Endothelial cell of umbilical vein (primary cell): ENCODE data around the gene PSMC6. TPM values are rescaled to one million over a fixed set of nuclear protein-coding genes. Genes with fewer than 3 reads are reported as not detected.
A peak's percentile ranks its signal among the peaks of the same experiment; 100 is the strongest.

ENCODE experiments used
- BruUV-seq: library from RNA; stranded (reverse); fragments of 400-500 nt; replicated peaks from 2 replicates; lab custom pipeline; 2021; lab: Mats Ljungman, UMichigan
- CTCF ChIA-PET: fragments of 300-600, 350-600 bp; sonication (Branson Sonifier 250); formaldehyde crosslinking; loops from one replicate; lab custom pipeline; 2021; ENCODE audit warnings: antibody characterized with exemption, inconsistent platforms; lab: Charles Lee
- POLR2A ChIA-PET: fragments of 300-600, 350-600 bp; sonication (Branson Sonifier 250); formaldehyde crosslinking; loops from one replicate; lab custom pipeline; 2021; ENCODE audit warnings: antibody characterized with exemption, inconsistent platforms; lab: Charles Lee
- DNase-seq: peaks from one replicate; pipeline ENCODE4 v3.0.0-alpha.2; 2011; ENCODE audit warnings: low read depth, low spot score
- FAIRE-seq: peaks from 2 replicates; lab custom pipeline; 2011; peaks lifted over from hg19 to GRCh38; lab: Jason Lieb, UNC
- H2AFZ ChIP-seq: 2 replicates; pipeline ENCODE4 v1.6.0; 2012; ENCODE audit warnings: low read depth, low read length, control low read depth, inconsistent platforms
- H3K27ac ChIP-seq: 2 replicates; pipeline ENCODE4 v1.5.1; 2011; ENCODE audit warnings: low read depth, mild to moderate bottlenecking, control low read depth, low read length, moderate library complexity; ENCODE audit not compliant: insufficient read depth
- H3K27me3 ChIP-seq, 2 experiments: 2 replicates each; pipeline versions ENCODE4 v1.6.0 to v1.6.1; 2011; ENCODE audit warnings: low read length in 2 of 2, mixed read lengths in 1 of 2; ENCODE audit not compliant: control insufficient read depth in 2 of 2, insufficient read depth in 2 of 2
- H3K36me3 ChIP-seq, 2 experiments: 2 replicates in 1 of 2; 3 replicates in 1 of 2; pipeline ENCODE4 v1.5.1; 2011; ENCODE audit warnings: low read length in 2 of 2, mild to moderate bottlenecking in 1 of 2, moderate library complexity in 1 of 2; ENCODE audit not compliant: control insufficient read depth in 2 of 2, insufficient read depth in 2 of 2; ENCODE audit errors: extremely low read depth in 1 of 2
- H3K4me1 ChIP-seq: 3 replicates; pipeline ENCODE4 v1.5.1; 2011; ENCODE audit warnings: mild to moderate bottlenecking, low read length; ENCODE audit not compliant: control insufficient read depth, insufficient read depth; ENCODE audit errors: extremely low read depth
- H3K4me2 ChIP-seq: 2 replicates; pipeline ENCODE4 v1.6.1; 2011; ENCODE audit warnings: low read length, control low read depth, mixed read lengths; ENCODE audit not compliant: insufficient read depth
- H3K4me3 ChIP-seq, 3 experiments: fragments of 200-600 bp in 1 of 3; sonication (generic), shearing (Covaris generic) in 1 of 3; replicated peaks in 1 of 3; 2 replicates each; pipeline ENCODE4 v1.5.1; 2011 to 2016; ENCODE audit warnings: control low read depth in 3 of 3, low read length in 3 of 3, mild to moderate bottlenecking in 2 of 3, inconsistent platforms in 1 of 3, low read depth in 1 of 3, moderate library complexity in 1 of 3; ENCODE audit not compliant: insufficient read depth in 1 of 3
- H3K79me2 ChIP-seq: 2 replicates; pipeline ENCODE4 v1.6.0; 2012; ENCODE audit warnings: low read length, inconsistent platforms; ENCODE audit not compliant: control insufficient read depth, insufficient read depth
- H3K9ac ChIP-seq: replicated peaks from 2 replicates; pipeline ENCODE3; 2011; ENCODE audit warnings: low read length, control low read depth; ENCODE audit not compliant: insufficient read depth; ENCODE audit errors: extremely low read depth
- H3K9me1 ChIP-seq: replicated peaks from 3 replicates; pipeline ENCODE4 v1.6.0; 2011; ENCODE audit warnings: mild to moderate bottlenecking, low read length; ENCODE audit not compliant: control insufficient read depth, insufficient read depth; ENCODE audit errors: extremely low read depth
- H3K9me3 ChIP-seq: replicated peaks from 2 replicates; pipeline ENCODE4 v1.5.1; 2012; ENCODE audit warnings: low read length, inconsistent platforms; ENCODE audit not compliant: control insufficient read depth, insufficient read depth
- H4K20me1 ChIP-seq: replicated peaks from 2 replicates; pipeline ENCODE3; 2011; ENCODE audit warnings: mild to moderate bottlenecking, low read length; ENCODE audit not compliant: control insufficient read depth, insufficient read depth; ENCODE audit errors: extremely low read depth
- EZH2 ChIP-seq: IDR thresholded peaks from 2 replicates; pipeline ENCODE4 v1.6.1; 2012; ENCODE audit warnings: borderline replicate concordance, low read depth, mild to moderate bottlenecking, moderate library complexity, low read length, inconsistent platforms; ENCODE audit not compliant: severe bottlenecking
- FOS ChIP-seq: IDR thresholded peaks from 2 replicates; pipeline ENCODE4 v1.6.1; 2011; ENCODE audit warnings: mild to moderate bottlenecking, low read length, moderate library complexity, borderline replicate concordance; ENCODE audit not compliant: insufficient read depth
- GATA2 ChIP-seq: IDR thresholded peaks from 2 replicates; pipeline ENCODE4 v1.7.0; 2011; ENCODE audit warnings: low read depth, mild to moderate bottlenecking, moderate library complexity, mixed read lengths, low read length; ENCODE audit not compliant: insufficient read length, insufficient read depth
- JUN ChIP-seq: IDR thresholded peaks from 2 replicates; pipeline ENCODE4 v1.6.1; 2011; ENCODE audit warnings: borderline replicate concordance, low read depth; ENCODE audit not compliant: insufficient read length, insufficient read depth
- MYC ChIP-seq: IDR thresholded peaks from one replicate; pipeline ENCODE4 v1.6.1; 2011; ENCODE audit warnings: mild to moderate bottlenecking, low read depth, low read length
- POLR2A ChIP-seq: IDR thresholded peaks from 2 replicates; pipeline ENCODE4 v1.6.1; 2012; ENCODE audit warnings: low read depth, mild to moderate bottlenecking, control low read depth, low read length
- POLR2AphosphoS5 ChIP-seq: IDR thresholded peaks from 2 replicates; pipeline ENCODE4 v1.6.1; 2012; ENCODE audit warnings: low read depth, mild to moderate bottlenecking, control low read depth, low read length, moderate library complexity; ENCODE audit not compliant: insufficient read depth
- dilution Hi-C: fragments of 300-500 bp; cut with MboI; formaldehyde crosslinking; loops from one replicate; pipeline ENCODE4 v1.15.0; 2019; ENCODE audit warnings: low sequenced_read_pairs; ENCODE audit not compliant: extremely low pct_ligation_motif_present
- intact Hi-C: fragments of 100-400 bp; cut with micrococcal nuclease; formaldehyde crosslinking; loops from one replicate; pipeline ENCODE4 v1.10.0; 2022
- polyA plus RNA-seq, 4 experiments: library from polyadenylated mRNA; depleted of rRNA in 3 of 4; stranded (reverse) in 3 of 4; unstranded in 1 of 4; fragments of >200 nt; gene quantifications; 2 replicates each; pipeline versions ENCODE4 v1.2.1 to v1.2.3, GENCODE V29; 2011 to 2012; ENCODE audit warnings: missing spikeins in 1 of 4
- total RNA-seq: library from RNA; stranded (reverse); gene quantifications from 2 replicates; pipeline ENCODE4 v1.2.3, GENCODE V29; 2021
- TF ChIP-seq, protein P1 (sequence below): IDR thresholded peaks from 2 replicates; pipeline ENCODE4 v1.6.1; 2011; ENCODE audit not compliant: insufficient read depth, insufficient read length
- TF ChIP-seq, protein P2 (sequence below), 2 donors: IDR thresholded peaks; 1 replicate in 1 of 2; 2 replicates in 1 of 2; pipeline ENCODE4 v1.5.1; 2011; ENCODE audit warnings: low read length in 2 of 2, mild to moderate bottlenecking in 2 of 2, moderate library complexity in 2 of 2, control low read depth in 1 of 2, inconsistent platforms in 1 of 2, low read depth in 1 of 2; ENCODE audit not compliant: insufficient read depth in 1 of 2; ENCODE audit errors: extremely low read depth in 1 of 2

PSMC6 gene
- total and polyA plus RNA-seq, 2 donors (not counting 3 experiments of a cell fraction or from before 2014, with no cell fraction given) = 44.0 to 103 TPM

DNA sequence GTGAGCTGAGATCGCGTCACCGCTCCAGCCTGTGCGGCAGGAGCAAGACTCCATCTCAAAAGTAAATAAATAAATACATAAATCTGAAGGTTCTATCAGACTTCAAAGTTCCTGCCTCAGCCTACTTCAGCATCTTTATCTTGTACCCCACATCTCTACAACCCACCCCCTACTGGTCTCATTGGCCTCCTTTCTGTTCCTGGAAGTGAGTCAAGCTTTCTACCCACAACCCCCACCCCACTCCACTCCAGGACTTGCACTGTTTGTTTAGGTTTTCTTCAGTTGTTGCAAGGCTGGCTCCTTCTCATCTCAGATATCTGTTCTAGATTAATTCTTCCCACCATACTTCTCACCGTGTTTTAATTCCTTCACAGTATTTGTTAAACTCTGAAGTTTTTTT is 714 bp upstream of the PSMC6 start:
- Histone ChIP-seq H3K27ac (peak overlapping the region; percentile 82), H3K36me3 (peaks cover 0 to 12% of the 10 kb centered on the region in 2 experiments), H3K4me1 (peaks cover 21% of the 10 kb centered on the region), H3K9me1 (no peaks in the 10 kb centered on the region), H3K4me2 (peak overlapping the region; percentile 79), H2AFZ (peak overlapping the region; percentile 58), H3K9ac (peak overlapping the region; percentile 96), H3K79me2 (peaks cover 36% of the 10 kb centered on the region), H3K4me3 (peak overlapping the region in 1 of 3 experiments; percentile 96), H3K9me3 (no peaks in the 10 kb centered on the region), H3K27me3 (no peaks in the 10 kb centered on the region), H4K20me1 (no peaks in the 10 kb centered on the region)
- intact Hi-C loops (loop anchor here (2.0 to 10.0 kb wide), 4 partner anchors 25 to 394 kb away; partner anchors contain the start of genes FERMT2, GNPNAT1, PTGER2 and STYX), dilution Hi-C loops (no loop called here)
- CTCF ChIA-PET = interaction anchor here (0.9 kb wide), 1 partner anchor 9 kb away, joined by 3 read pairs; no protein-coding TSS in a partner anchor
- POLR2A ChIA-PET = no interaction called here
- FAIRE-seq (no peak), DNase-seq (peak; percentile 50)
- TF ChIP-seq GATA2 = peak; percentile 66
- TF ChIP-seq FOS = peak; percentile 32
- no peak for TF ChIP-seq POLR2AphosphoS5
- TF ChIP-seq JUN = no peak
- BruUV-seq = no TSS peak

DNA sequence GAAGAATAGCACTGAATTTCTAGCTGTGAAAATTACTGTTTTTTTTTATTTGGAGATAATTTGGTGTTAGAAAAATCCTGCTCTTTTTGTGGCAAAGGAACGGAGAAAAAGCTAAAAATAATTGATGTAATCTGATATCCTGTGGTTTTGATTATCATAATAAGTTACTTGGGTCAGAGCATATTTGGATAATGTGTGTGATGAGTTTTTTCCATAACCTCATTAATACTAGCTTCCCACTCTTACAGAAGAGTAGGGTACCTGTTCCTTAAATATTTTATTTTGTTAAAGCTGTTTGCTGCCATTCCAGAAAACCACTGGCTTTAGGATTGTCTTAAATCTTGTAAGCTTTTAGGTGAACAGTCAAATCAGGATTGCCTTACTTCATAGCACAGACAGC is 4.7 kb downstream of the PSMC6 start:
- TF ChIP-seq MYC = no peak
- TF ChIP-seq, protein P1, sequence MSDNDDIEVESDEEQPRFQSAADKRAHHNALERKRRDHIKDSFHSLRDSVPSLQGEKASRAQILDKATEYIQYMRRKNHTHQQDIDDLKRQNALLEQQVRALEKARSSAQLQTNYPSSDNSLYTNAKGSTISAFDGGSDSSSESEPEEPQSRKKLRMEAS = no peak
- no peak for TF ChIP-seq FOS
- TF ChIP-seq, protein P2, sequence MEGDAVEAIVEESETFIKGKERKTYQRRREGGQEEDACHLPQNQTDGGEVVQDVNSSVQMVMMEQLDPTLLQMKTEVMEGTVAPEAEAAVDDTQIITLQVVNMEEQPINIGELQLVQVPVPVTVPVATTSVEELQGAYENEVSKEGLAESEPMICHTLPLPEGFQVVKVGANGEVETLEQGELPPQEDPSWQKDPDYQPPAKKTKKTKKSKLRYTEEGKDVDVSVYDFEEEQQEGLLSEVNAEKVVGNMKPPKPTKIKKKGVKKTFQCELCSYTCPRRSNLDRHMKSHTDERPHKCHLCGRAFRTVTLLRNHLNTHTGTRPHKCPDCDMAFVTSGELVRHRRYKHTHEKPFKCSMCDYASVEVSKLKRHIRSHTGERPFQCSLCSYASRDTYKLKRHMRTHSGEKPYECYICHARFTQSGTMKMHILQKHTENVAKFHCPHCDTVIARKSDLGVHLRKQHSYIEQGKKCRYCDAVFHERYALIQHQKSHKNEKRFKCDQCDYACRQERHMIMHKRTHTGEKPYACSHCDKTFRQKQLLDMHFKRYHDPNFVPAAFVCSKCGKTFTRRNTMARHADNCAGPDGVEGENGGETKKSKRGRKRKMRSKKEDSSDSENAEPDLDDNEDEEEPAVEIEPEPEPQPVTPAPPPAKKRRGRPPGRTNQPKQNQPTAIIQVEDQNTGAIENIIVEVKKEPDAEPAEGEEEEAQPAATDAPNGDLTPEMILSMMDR (IDR thresholded peaks at IDR 0.05; ENCODE audit: extremely low read depth in 1 of 2, insufficient read depth in 1 of 2, low read depth in 1 of 2, low read length in 2 of 2) = no peak
- no peak for TF ChIP-seq EZH2
- no peak for TF ChIP-seq POLR2AphosphoS5
- TF ChIP-seq JUN = no peak
- TF ChIP-seq POLR2A = no peak
- no peak for TF ChIP-seq GATA2
- H3K36me3 ChIP-seq = peaks cover 9 to 37% of the 10 kb centered on the region in 2 experiments
- no peak for DNase-seq

More for the DNA sequence above, 4.7 kb downstream of the PSMC6 start:
- Histone ChIP-seq H3K9me1 (no peaks in the 10 kb centered on the region), H3K79me2 (peaks cover 42% of the 10 kb centered on the region), H3K4me2 (no peak overlapping the region), H3K27me3 (no peaks in the 10 kb centered on the region), H3K9ac (no peak overlapping the region), H3K4me3 (no peak overlapping the region), H3K4me1 (peaks cover 12% of the 10 kb centered on the region), H4K20me1 (peaks cover 3% of the 10 kb centered on the region), H3K27ac (no peak overlapping the region), H3K9me3 (no peaks in the 10 kb centered on the region), H2AFZ (no peak overlapping the region)
- ChIA-PET CTCF (interaction anchor here (0.9 to 3.4 kb wide), 4 partner anchors 9 to 594 kb away, joined by 3 to 13 read pairs (median 4); no protein-coding TSS in a partner anchor), POLR2A (interaction anchor here (0.8 kb wide), 2 partner anchors 17 to 18 kb away, joined by 3 to 5 read pairs; partner anchors contain the start of gene STYX)
- intact Hi-C loops (no loop called here), dilution Hi-C loops (no loop called here)
- FAIRE-seq = no peak
- no TSS peak for BruUV-seq
